Stimulated activated CD8-positive, alpha-beta memory T cell treated with anti-CD3 and anti-CD28 coated beads, Interleukin-4, amount 100 ng/mL, for 48 hours (primary cell): ENCODE data around the gene PIP4K2A.

Experiments
- DNase-seq: peaks from one replicate; pipeline ENCODE4 v3.0.0-alpha.2; 2020

The PIP4K2A gene

GRCh38 chr10:22662733-22663330 lies 51.5 kb downstream of the PIP4K2A start:
- DNase-seq, result no peak

- DNase-seq, result no peak
These were observed 54.5 kb downstream of the PIP4K2A start for GRCh38 chr10:22659866-22660265.

GRCh38 chr10:22658745-22659410 lies 55.5 kb downstream of the PIP4K2A start:
- DNase-seq, result no peak

GRCh38 chr10:22657566-22658225 lies 56.7 kb downstream of the PIP4K2A start:
- no peak for DNase-seq

GRCh38 chr10:22657024-22657423 lies 57.4 kb downstream of the PIP4K2A start:
- DNase-seq, result no peak

- DNase-seq, result no peak
These were observed 58.3 kb downstream of the PIP4K2A start for GRCh38 chr10:22656036-22656435.

- no peak for DNase-seq
These were observed 58.9 kb downstream of the PIP4K2A start for GRCh38 chr10:22655312-22655981.

GRCh38 chr10:22652988-22653481 lies 61.3 kb downstream of the PIP4K2A start:
- peak; percentile 65 for DNase-seq

- DNase-seq, result peak; percentile 70
These were observed 63.0 kb downstream of the PIP4K2A start for GRCh38 chr10:22651276-22651980.

- no peak for DNase-seq
These were observed 64.4 kb downstream of the PIP4K2A start for GRCh38 chr10:22649994-22650393.

GRCh38 chr10:22649390-22649841 lies 65.0 kb downstream of the PIP4K2A start:
- DNase-seq, result peak; percentile 67

GRCh38 chr10:22648547-22648961 lies 65.8 kb downstream of the PIP4K2A start:
- DNase-seq, result no peak

- no peak for DNase-seq
These were observed 67.1 kb downstream of the PIP4K2A start for GRCh38 chr10:22647244-22647643.

- DNase-seq, result peak; percentile 31
These were observed 68.0 kb downstream of the PIP4K2A start for GRCh38 chr10:22646388-22646853.

GRCh38 chr10:22644222-22644621 lies 70.2 kb downstream of the PIP4K2A start:
- DNase-seq, result no peak

GRCh38 chr10:22643775-22644174 lies 70.6 kb downstream of the PIP4K2A start:
- DNase-seq, result no peak

GRCh38 chr10:22643116-22643515 lies 71.3 kb downstream of the PIP4K2A start:
- DNase-seq, result no peak

- no peak for DNase-seq
These were observed 72.6 kb downstream of the PIP4K2A start for GRCh38 chr10:22641743-22642142.

- no peak for DNase-seq
These were observed 74.0 kb downstream of the PIP4K2A start for GRCh38 chr10:22640359-22640758.

GRCh38 chr10:22638863-22639262 lies 75.5 kb downstream of the PIP4K2A start:
- DNase-seq, result no peak

- DNase-seq, result no peak
These were observed 76.9 kb downstream of the PIP4K2A start for GRCh38 chr10:22637491-22637890.

GRCh38 chr10:22635650-22636049 lies 78.7 kb downstream of the PIP4K2A start:
- DNase-seq, result no peak
